T-helper 1 cell treated with Interleukin-12 subunit alpha and Interleukin-12 subunit beta and Interleukin-4 antibody, amounts not matched to agents 30 ng/mL and 1 ng/mL, for 36 hours (primary cell): ENCODE measurements around the gene PARP14. TPM values are rescaled to one million over a fixed set of nuclear protein-coding genes. Genes with fewer than 3 reads are reported as not detected.
"Not testable (repeated sequence)": the region's sequence is repeated elsewhere in the genome, so short reads cannot be mapped to it uniquely, and the experiment has no call there.

Experiments used
- intact Hi-C: fragments of 100-400 bp; cut with micrococcal nuclease; formaldehyde crosslinking; loops from one replicate; pipeline ENCODE4 v1.15.1; 2024
- total RNA-seq: library from RNA; stranded (reverse); gene quantifications from 2 replicates; pipeline ENCODE4 v1.2.3, GENCODE V29; 2022

The PARP14 gene
- total RNA-seq, 1 donor from 2014 or later = 148 TPM

GRCh38 chr3:122719273-122719921 lies 38.8 kb downstream of the PARP14 start:
- intact Hi-C loops = no loop called here

DNA sequence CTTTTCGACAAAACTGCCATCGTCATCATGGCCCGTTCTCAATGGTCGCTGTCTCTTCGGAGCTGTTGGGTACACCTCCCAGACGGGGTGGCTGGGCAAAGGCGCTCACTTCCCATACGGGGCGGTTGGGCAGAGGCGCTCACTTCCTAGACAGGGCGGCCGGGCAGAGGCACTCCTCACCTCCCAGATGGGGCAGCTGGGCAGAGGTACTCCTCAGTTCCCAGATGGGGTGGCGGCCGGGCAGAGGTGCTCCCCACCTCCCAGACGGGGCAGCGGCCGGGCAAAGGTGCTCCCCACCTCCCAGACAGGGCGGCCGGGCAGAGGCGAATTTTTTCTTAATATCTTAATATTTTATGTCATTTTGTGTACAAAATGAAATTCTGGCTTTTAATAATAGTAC lies 44.5 kb downstream of the PARP14 start:
- intact Hi-C loops = loop anchor here (5.0 kb wide), 1 partner anchor 67 kb away; the partner anchor contains the start of gene HSPBAP1

- intact Hi-C loops = loop anchor here (5.0 kb wide), 1 partner anchor 65 kb away; the partner anchor contains the start of gene HSPBAP1
Measured at GRCh38 chr3:122727294-122727693, 46.7 kb downstream of the PARP14 start.

DNA sequence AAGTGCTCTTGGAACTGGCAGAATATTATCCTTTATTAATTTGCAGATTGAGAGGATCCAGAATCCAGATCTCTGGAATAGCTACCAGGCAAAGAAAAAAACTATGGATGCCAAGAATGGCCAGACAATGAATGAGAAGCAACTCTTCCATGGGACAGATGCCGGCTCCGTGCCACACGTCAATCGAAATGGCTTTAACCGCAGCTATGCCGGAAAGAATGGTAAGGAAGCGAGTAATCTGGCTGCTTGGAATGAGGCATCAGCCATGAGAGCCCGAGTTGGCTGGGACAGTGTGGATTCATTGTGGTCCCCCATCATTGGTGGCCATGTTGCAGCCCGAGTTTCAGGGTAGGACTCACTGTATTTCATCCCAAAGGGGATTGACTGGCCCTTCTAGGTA lies 47.1 kb downstream of the PARP14 start:
- intact Hi-C loops = loop anchor here (5.0 kb wide), 1 partner anchor 65 kb away; the partner anchor contains the start of gene HSPBAP1

DNA sequence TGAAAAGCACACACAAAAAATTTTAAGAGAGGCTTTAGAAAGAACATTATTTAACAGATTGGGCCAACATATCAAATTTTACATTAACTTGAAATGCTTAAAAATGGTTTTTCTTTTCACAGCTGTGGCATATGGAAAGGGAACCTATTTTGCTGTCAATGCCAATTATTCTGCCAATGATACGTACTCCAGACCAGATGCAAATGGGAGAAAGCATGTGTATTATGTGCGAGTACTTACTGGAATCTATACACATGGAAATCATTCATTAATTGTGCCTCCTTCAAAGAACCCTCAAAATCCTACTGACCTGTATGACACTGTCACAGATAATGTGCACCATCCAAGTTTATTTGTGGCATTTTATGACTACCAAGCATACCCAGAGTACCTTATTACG lies 47.5 kb downstream of the PARP14 start:
- intact Hi-C loops = loop anchor here (5.0 kb wide), 1 partner anchor 64 kb away; the partner anchor contains the start of gene HSPBAP1

DNA sequence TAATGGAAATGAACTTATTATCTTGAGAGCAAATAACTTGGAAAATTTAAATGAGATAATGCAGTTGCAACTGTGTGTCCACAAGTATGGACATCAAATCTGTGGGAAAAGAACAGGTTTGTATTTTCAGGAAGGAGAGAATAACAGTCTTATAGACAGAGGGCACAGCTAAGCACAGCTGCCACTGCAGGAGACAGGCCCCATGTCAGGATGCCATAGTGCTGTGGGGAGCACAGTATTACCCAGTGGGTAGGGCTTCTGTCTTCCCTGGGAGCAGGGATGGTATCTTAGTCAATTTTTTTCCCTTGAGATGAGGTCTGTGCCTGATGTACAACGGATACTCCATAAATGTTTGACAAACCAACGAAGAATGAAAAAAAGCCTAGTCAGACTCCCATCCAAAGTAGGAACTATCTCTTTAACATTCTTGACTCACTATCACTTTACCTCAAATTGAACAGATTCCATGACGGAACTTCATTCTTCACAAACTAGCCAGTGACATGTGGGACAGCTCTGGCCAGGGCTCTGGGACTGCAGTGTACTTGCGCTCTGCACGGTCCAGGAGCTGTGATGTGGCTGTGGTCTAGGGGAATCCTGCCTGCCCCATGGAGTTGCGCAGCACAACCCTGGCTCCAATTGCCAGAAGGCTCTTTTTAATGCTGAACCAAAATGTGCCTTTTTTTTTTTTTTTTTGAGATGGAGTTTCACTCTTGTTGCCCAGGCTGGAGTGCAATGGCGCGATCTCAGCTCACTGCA lies 48.3 kb downstream of the PARP14 start:
- intact Hi-C loops = loop anchor here (5.0 kb wide), 1 partner anchor 63 kb away; the partner anchor contains the start of gene HSPBAP1

GRCh38 chr3:122730240-122730639 lies 49.6 kb downstream of the PARP14 start:
- intact Hi-C loops = no loop called here

DNA sequence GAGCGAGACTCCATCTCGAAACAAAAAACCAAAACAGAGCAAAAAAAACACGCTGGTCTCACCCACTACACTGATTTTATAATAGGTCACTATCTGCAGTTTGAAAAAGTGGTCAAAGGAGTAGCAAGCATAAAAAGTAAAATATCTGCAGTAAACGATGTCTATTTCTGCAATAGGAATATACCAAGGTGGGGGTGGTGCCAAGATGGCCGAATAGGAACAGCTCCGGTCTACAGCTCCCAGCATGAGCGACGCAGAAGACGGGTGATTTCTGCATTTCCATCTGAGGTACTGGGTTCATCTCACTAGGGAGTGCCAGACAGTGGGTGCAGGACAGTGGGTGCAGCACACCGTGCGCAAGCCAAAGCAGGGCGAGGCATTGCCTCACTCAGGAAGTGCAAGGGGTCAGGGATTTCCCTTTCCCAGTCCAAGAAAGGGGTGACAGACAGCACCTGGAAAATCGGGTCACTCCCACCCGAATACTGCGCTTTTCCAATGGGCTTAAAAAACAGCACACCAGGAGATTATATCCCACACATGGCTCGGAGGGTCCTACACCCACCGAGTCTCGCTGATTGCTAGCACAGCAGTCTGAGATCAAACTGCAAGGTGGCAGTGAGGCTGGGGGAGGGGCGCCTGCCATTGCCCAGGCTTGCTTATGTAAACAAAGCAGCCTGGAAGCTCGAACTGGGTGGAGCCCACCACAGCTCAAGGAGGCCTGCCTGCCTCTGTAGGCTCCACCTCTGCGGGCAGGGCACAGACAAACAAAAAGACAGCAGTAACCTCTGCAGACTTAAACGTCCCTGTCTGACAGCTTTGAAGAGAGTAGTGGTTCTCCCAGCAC lies 52.3 kb downstream of the PARP14 start:
- intact Hi-C loops = not testable (repeated sequence)

GRCh38 chr3:122739172-122739571 lies 58.5 kb downstream of the PARP14 start:
- intact Hi-C loops = no loop called here

DNA sequence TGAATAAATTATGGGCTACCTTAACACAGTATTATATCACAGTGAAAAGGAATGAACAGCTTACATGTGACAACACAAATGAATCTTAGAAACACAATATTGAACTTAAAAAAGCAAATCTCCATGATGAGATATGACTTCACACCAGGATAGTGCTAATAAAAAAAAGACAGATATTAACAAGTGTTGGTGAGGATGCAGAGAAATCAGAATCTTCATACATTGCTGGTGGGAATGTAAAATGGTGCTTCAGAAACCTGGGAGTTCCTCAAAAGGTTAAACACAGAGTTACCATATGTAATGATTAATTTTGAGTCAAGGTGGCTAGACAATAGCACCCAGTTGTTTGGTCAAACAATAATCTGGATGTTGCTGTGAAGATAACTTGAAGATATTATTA lies 61.6 kb downstream of the PARP14 start:
- intact Hi-C loops = no loop called here

DNA sequence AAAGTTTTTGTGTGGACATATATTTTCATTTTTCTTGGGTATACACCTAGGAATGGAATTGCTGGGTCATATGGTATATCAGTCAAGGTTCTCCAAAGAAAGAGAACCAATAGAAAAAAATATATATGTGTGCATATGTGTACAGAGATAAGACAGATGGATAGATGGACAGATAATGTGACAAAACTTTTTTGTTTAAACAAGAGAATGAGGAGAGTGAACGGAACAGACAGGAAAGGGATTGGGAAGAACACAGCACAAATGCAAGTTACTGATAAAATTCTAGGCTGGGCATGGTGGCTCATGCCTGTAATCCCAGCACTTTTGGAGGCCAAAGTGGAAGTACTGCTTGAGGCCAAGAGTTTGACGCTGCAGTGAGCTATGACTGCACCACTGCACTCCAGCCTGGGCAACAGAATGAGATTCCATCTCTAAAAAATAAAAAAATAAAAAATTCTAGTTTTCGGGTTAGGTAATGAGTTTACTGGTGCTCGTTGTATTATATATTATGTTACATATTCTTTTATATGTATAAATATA lies 63.0 kb downstream of the PARP14 start:
- intact Hi-C loops = no loop called here

DNA sequence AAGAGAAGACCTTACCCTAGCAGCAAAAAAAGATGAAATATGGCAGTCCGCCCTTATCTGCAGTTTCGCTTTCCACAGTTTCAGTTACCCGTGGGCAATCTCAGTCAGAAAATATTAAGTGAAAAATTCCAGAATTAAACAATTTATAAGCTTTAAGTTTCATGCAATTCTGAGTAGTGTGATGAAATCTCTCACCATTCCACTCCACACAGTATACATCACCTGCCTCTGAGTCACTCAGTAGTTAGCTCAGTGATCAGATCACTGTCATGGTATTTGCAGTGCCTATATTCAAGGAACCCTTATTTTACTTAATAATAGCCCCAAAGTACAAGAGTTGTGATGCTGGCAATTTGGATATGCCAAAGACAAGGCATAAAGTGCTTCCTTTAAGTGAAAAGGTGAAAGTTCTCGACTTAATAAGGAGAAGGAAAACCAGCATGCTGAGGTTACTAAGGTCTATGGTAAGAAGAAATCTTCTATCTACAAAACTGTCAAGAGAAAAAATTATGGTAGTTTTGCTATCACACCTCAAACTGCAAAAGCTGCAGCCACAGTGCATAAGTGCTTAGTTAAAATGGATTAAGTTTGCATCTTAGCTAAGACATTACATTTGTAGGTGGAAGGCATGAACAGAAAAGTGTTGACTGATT lies 64.9 kb downstream of the PARP14 start:
- intact Hi-C loops = no loop called here

GRCh38 chr3:122747295-122747694 lies 66.7 kb downstream of the PARP14 start:
- intact Hi-C loops = not testable (repeated sequence)

DNA sequence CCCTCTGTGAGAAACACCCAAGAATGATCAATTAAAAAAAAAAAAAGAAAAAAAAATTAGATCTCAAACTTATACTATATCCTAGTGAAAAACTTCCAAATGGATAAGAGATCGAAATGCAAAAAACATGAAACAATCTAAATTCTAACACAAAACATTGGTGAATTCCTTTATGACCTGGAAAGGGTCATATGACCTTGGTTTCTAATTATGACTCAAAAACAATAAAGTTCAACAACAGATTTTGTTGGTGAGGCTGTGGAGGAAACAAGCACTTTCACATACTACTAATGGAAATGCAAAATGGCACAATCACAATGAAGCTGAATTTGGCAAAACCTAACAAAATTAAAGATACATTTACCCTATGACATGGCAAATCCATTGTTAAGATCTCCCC lies 67.7 kb downstream of the PARP14 start:
- intact Hi-C loops = no loop called here

GRCh38 chr3:122754929-122755328 lies 74.3 kb downstream of the PARP14 start:
- intact Hi-C loops = loop anchor here (1.0 to 5.0 kb wide), 4 partner anchors 40 to 504 kb away; partner anchors contain the start of gene SLC49A4

DNA sequence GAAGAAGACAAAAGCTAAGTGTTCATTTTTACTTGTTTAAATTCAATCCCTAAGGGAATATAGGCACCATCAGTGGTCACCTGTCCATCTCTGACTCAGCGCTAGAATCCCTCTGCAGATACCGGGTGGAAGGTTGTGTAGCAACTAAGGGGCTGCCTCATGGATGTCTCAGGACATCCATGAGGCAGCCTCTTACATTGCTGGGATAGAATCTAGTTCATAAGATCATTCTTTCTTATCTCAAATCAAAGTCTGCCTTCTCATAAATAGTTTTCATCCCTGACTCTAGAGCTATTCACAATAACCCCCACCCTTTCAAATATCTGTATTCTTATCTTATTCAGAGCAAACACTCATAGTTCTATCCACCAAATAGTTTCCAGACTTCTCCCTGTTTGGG lies 74.9 kb downstream of the PARP14 start:
- intact Hi-C loops = loop anchor here (1.0 to 5.0 kb wide), 4 partner anchors 39 to 503 kb away; partner anchors contain the start of gene SLC49A4

- intact Hi-C loops = loop anchor here (5.0 kb wide), 1 partner anchor 183 kb away; no protein-coding TSS in a partner anchor
Measured at GRCh38 chr3:122758877-122759560, 78.4 kb downstream of the PARP14 start.

DNA sequence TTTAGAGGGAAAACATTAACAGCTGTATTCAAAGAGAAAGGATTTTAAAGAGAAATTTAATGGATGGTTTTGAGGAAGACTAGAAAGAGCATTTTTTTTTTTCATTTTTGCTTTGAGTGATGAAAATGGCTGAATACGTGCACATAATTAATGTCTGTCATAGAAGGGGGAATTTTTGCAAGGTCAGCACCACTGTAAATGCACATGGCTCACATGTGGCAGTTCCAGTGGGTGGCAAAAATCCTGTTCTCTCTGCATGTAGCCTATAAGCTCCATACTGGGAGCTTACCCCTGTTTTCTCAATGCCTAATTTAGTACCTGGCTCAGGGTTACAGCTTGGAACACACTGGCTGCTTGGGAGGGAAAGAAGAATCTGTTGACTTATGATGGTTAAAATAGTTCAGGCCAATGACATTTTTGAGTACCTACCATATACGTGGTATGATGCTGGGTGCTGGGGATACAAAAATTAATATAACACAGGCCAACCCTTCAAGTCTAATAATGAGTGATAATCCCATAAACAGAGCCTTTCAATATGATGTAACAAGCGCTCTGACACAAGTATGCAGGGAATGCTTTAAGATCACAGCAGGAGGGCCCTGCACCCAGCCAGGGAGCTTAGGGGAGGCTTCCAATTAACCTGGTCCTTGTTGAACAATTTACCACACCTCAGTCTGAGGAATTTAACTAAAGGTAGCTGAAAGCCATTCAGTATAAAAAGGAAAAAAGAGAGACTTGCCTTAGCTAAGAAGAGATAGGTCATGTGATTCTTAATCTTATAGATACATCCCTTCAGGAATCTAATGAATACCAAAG lies 80.0 kb downstream of the PARP14 start:
- intact Hi-C loops = no loop called here

DNA sequence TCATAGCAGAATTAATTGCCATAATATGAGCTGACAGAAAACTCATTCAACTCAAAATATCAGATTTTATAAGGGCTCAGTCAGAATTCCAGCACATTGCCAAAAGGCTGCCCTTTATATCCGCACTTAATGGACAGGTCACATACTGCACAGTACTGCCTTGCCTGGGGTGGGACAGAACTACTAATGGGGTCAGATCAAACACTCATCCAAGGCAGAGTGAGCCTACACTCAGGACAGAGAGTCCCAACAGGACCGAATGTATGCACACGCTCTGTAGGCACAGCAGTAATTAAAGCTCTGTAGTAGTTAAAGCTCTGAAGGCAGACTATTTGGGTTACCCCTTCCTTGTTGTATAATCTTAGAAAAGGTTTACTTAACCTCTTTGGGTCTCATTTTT lies 85.8 kb downstream of the PARP14 start:
- intact Hi-C loops = no loop called here
